22Rv1 (cell line): ENCODE data around the gene DNHD1.

Source experiments
- H3K27ac ChIP-seq: fragments of 450-650 bp; 2 replicates; pipeline ENCODE4 v1.5.1; 2017
- CTCF ChIP-seq: fragments of 450-650 bp; IDR thresholded peaks from 2 replicates; pipeline ENCODE4 v1.5.1; 2017; ENCODE audit warnings: mild to moderate bottlenecking
- ZFX ChIP-seq: fragments of 450-650 bp; IDR thresholded peaks from 2 replicates; pipeline ENCODE4 v1.6.1; 2017; ENCODE audit warnings: antibody characterized with exemption, borderline replicate concordance

DNHD1 gene

DNA sequence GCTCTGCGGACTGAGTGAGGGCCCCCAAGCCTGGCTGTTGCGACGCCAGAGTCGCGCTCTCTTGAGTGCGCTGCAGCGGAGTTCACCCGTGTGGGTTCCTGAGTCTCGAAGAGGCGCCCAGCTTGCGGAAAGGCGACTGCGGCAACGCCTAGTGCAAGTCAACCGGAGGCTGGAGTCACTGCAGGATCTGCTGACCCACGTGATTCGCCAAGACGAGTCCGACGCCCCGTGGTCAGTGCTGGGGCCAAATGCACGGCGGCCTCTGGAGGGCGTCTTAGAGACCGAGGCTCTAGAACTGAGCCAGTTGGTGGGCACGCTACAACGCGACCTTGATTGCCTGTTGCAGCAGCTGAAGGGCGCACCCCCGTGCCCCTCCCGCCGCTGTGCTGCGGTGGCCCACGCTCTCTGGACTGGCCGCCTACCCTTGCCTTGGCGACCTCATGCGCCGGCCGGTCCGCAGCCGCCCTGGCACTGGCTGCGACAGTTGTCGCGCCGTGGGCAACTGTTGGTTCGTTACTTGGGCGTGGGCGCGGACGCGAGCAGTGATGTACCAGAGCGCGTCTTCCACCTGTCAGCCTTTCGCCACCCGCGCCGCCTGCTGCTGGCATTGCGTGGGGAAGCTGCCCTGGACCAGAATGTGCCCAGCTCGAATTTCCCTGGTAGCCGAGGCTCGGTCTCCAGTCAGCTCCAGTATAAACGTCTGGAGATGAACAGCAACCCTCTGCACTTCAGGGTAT lies 73.8 kb downstream of the DNHD1 start:
- H3K27ac ChIP-seq, result no peak overlapping the region
- TF ChIP-seq ZFX (no peak), CTCF (no peak)

DNA sequence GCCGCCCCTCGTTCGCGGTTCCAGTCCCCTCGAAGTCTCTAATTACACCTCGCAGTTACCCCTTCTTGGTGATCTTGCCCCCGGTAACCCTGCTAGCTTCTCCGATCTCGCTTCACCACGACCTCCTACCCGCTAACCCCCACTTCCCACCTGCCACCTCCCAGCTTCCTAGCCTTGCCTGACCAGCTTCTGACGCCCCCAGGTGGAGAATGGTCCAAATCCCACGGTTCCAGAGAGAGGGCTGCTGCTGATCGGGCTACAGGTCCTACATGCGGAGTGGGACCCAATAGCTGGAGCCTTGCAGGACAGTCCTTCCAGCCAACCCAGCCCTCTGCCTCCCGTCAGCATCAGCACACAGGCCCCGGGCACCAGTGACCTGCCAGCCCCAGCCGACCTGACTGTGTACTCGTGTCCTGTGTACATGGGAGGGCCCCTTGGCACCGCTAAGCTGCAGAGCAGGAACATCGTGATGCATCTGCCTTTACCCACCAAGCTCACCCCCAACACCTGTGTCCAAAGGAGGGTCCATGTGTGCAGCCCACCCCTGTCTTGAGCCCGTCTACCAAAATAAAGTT lies 74.4 kb downstream of the DNHD1 start:
- no peak overlapping the region for H3K27ac ChIP-seq
- TF ChIP-seq ZFX, result no peak
- no peak for TF ChIP-seq CTCF

DNA sequence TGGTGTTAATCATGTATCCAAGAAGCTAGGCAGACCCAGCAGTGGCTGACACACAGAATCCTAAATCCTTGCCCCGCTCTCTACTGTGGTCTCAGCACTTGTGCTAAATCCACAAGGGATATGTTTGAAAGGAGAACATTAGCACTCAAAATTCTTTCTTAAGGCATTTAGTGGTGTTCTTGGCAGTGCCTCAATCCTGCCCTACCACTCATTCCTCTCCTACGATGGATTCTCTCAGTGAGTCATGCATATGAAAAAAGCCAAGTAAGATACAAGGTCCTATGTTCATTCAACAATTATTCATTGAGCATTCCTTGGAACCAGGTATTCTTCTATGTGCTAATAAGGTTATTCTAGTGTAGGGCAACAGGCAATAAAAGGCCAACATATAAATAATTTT lies 75.1 kb downstream of the DNHD1 start:
- no peak overlapping the region for H3K27ac ChIP-seq
- TF ChIP-seq CTCF, result no peak
- TF ChIP-seq ZFX, result no peak

DNA sequence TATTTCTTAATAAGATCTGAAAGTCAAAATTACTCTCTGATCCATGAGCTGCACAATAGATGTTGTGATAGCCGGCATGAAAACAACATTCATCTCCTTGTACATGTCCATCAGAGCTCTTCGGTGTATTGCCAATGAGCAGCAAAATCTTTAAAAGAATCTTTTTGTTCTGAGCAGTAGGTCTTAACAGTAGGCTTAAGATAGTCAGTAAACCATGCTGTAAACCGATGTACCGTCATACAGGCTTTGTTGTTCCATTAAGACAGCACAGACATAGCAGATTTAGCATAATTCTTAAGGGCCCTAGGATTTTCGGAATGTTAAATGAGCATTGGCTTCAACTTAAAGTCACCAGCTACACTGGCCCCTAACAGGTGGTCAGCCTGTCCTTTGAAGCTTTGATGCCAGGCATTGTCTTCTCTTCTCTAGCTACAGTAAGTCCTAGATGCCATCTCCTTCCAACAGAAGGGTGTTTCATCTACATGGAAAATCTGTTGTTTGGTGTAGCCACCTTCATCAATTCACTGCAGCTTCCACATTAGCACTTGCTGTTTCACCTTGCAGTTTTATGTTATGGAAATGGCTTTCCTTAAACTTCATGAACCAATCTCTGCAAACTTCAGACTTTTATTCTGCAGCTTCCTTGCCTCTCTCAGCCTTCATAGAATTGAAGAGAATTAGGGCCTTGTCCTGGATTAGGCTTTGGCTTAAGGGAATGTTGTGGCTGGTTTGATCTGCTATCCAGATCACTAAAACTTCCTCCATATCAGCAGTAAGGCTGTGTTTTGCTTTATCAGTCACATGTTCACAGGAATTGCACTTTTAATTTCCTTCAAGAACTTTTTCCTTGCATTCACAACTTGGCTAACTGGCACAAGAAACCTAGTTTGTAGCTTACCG lies 78.0 kb downstream of the DNHD1 start:
- H3K27ac ChIP-seq, result no peak overlapping the region
- TF ChIP-seq CTCF, result no peak
- TF ChIP-seq ZFX, result no peak

GRCh38 chr11:6576471-6577373 lies 79.6 kb downstream of the DNHD1 start:
- no peak overlapping the region for H3K27ac ChIP-seq
- TF ChIP-seq CTCF (no peak), ZFX (no peak)

GRCh38 chr11:6578134-6578533 lies 81.1 kb downstream of the DNHD1 start:
- no peak overlapping the region for H3K27ac ChIP-seq
- TF ChIP-seq ZFX (no peak), CTCF (no peak)
